Stimulated activated CD4-positive, alpha-beta T cell treated with anti-CD3 and anti-CD28 coated beads, Interleukin-2, amount 100 ng/mL, for 48 hours (primary cell): ENCODE measurements around the gene GPR157.
"Not testable (repeated sequence)": the region's sequence is repeated elsewhere in the genome, so short reads cannot be mapped to it uniquely, and the experiment has no call there.

Source experiments
- DNase-seq, 2 donors: peaks; one replicate each; pipeline ENCODE4 v3.0.0-alpha.2; 2020

GPR157 gene

GRCh38 chr1:9128520-9129265, at the start of gene GPR157:
Gene GPR157, minus strand, starts transcription at chr1:9129102. Its CDS starts 75 bp downstream, at chr1:9129027.
- DNase-seq = peak; percentile 66 to 83

GRCh38 chr1:9174762-9175161, 45.9 kb upstream of the GPR157 start:
- no peak for DNase-seq

GRCh38 chr1:9174243-9174642, 45.3 kb upstream of the GPR157 start:
- no peak for DNase-seq

- DNase-seq = no peak
Measured at GRCh38 chr1:9169601-9170137, 40.8 kb upstream of the GPR157 start.

GRCh38 chr1:9167638-9168037, 38.7 kb upstream of the GPR157 start:
- DNase-seq = no peak

- DNase-seq = no peak
Measured at GRCh38 chr1:9166289-9167235, 37.7 kb upstream of the GPR157 start.

GRCh38 chr1:9165396-9165795, 36.5 kb upstream of the GPR157 start:
- no peak for DNase-seq

GRCh38 chr1:9164919-9165318, 36.0 kb upstream of the GPR157 start:
- DNase-seq = no peak

GRCh38 chr1:9164532-9164900, 35.6 kb upstream of the GPR157 start:
- DNase-seq = no peak

- no peak for DNase-seq
Measured at GRCh38 chr1:9161963-9162362, 33.1 kb upstream of the GPR157 start.

GRCh38 chr1:9161342-9161741, 32.4 kb upstream of the GPR157 start:
- no peak for DNase-seq

- no peak for DNase-seq
Measured at GRCh38 chr1:9160079-9160717, 31.3 kb upstream of the GPR157 start.

GRCh38 chr1:9155879-9156278, 27.0 kb upstream of the GPR157 start:
- DNase-seq = no peak

- DNase-seq = not testable (repeated sequence)
Measured at GRCh38 chr1:9155405-9155804, 26.5 kb upstream of the GPR157 start.

GRCh38 chr1:9153152-9153551, 24.2 kb upstream of the GPR157 start:
- no peak for DNase-seq

GRCh38 chr1:9152535-9152934, 23.6 kb upstream of the GPR157 start:
- DNase-seq = no peak

GRCh38 chr1:9151328-9151860, 22.5 kb upstream of the GPR157 start:
- no peak for DNase-seq

- no peak for DNase-seq
Measured at GRCh38 chr1:9150582-9151327, 21.9 kb upstream of the GPR157 start.

GRCh38 chr1:9149837-9150581, 21.1 kb upstream of the GPR157 start:
- DNase-seq = no peak

- no peak for DNase-seq
Measured at GRCh38 chr1:9149151-9149550, 20.2 kb upstream of the GPR157 start.

- no peak for DNase-seq
Measured at GRCh38 chr1:9146156-9146555, 17.3 kb upstream of the GPR157 start.
